ENCODE measurements around the gene STK38.

DNA sequence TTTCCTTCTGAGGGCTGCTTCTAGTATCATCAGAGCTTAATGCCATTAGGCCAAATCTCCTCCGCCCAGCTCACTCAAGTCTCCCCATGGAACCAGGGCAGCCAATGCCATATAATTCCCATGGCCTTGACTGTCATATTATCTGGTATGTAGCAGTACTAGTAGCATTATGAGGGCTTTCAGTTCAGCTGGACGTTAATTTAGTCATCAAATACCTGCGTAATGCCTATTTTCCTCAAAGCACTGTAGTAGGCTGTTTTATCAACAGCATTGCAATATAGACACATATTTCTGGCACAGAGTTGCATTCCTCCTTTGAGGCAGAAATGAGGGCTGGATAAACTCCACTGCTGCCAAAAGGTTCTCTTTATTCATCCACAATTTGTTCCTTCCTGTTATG is 102.8 kb downstream of the STK38 start:
- TF ChIP-seq, protein P1, sequence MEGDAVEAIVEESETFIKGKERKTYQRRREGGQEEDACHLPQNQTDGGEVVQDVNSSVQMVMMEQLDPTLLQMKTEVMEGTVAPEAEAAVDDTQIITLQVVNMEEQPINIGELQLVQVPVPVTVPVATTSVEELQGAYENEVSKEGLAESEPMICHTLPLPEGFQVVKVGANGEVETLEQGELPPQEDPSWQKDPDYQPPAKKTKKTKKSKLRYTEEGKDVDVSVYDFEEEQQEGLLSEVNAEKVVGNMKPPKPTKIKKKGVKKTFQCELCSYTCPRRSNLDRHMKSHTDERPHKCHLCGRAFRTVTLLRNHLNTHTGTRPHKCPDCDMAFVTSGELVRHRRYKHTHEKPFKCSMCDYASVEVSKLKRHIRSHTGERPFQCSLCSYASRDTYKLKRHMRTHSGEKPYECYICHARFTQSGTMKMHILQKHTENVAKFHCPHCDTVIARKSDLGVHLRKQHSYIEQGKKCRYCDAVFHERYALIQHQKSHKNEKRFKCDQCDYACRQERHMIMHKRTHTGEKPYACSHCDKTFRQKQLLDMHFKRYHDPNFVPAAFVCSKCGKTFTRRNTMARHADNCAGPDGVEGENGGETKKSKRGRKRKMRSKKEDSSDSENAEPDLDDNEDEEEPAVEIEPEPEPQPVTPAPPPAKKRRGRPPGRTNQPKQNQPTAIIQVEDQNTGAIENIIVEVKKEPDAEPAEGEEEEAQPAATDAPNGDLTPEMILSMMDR (conservative IDR thresholded peaks at IDR 0.05; ENCODE audit: low read length): no peak
- no peak for TF ChIP-seq EZH2phosphoT487 (IDR thresholded peaks at IDR 0.05; ENCODE audit: borderline replicate concordance, low read depth, low read length)
